Stimulated activated CD4-positive, alpha-beta T cell treated with anti-CD3 and anti-CD28 coated beads, Interleukin-4, amount 100 ng/mL, for 1 hour (primary cell): Measurements from ENCODE around the gene VPS35L.

Experiments used
- DNase-seq: peaks from one replicate; pipeline ENCODE4 v3.0.0-alpha.2; 2020

Gene VPS35L, protein sequence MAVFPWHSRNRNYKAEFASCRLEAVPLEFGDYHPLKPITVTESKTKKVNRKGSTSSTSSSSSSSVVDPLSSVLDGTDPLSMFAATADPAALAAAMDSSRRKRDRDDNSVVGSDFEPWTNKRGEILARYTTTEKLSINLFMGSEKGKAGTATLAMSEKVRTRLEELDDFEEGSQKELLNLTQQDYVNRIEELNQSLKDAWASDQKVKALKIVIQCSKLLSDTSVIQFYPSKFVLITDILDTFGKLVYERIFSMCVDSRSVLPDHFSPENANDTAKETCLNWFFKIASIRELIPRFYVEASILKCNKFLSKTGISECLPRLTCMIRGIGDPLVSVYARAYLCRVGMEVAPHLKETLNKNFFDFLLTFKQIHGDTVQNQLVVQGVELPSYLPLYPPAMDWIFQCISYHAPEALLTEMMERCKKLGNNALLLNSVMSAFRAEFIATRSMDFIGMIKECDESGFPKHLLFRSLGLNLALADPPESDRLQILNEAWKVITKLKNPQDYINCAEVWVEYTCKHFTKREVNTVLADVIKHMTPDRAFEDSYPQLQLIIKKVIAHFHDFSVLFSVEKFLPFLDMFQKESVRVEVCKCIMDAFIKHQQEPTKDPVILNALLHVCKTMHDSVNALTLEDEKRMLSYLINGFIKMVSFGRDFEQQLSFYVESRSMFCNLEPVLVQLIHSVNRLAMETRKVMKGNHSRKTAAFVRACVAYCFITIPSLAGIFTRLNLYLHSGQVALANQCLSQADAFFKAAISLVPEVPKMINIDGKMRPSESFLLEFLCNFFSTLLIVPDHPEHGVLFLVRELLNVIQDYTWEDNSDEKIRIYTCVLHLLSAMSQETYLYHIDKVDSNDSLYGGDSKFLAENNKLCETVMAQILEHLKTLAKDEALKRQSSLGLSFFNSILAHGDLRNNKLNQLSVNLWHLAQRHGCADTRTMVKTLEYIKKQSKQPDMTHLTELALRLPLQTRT

DNA sequence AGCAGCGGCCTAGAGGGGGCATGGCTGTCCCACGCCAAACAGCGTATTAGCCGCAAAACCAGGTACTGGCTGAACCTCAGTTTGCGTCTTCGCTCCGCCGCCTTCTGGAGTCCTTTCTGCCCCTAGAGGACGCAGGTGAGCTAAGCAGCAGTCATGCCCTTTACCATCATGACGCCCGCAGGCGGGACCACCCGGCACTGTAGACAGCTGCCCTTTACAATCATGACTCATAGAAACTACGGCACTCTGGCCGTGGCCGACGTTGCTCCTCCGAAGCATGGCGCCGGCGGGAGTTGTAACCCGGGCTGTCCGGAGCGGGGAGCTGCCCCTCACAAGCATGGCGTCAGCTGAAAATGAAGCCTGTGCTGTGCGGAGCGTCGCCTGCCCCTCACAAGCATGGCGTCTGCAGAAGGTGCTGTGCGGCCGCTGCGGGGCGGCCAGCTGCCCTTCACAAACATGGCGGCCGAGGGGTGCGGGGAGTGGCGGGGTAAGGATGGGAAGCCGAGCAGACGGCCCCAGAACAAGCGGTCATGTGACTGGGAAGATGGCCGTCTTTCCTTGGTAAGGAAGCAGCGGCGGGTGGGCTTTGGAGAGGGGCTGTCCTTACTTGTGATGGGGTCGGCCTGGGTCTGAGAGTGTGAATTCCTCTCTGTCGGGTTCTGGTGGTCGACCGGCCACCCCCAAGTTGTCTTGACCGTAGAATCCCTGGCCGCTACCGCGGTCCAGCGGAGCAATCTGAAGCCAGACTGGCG, at the start of gene VPS35L:
Gene VPS35L, plus strand, starts transcription at position 518 of the 752 bp plus-strand sequence. Its CDS starts 27 bp downstream, at position 545.
- DNase-seq: peak; percentile 97

DNA sequence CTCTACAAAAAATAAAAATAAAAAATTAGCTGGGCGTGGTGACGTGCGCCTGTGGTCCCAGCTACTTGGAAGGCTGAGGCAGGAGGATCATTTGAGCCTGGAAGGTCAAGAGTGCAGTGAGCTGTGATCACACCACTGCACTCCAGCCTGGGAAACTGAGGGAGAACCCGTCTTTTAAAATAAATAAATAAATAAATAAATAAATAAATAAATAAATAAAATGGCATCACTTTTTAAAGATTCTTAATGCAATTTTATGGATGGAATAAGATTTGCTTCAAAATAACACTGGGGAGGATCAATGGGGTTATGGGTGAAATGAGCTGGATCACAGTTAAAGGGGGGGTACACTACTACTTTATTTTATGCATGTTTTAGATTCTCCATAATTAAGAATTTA, 48.5 kb upstream of the VPS35L start:
- no peak for DNase-seq

DNA sequence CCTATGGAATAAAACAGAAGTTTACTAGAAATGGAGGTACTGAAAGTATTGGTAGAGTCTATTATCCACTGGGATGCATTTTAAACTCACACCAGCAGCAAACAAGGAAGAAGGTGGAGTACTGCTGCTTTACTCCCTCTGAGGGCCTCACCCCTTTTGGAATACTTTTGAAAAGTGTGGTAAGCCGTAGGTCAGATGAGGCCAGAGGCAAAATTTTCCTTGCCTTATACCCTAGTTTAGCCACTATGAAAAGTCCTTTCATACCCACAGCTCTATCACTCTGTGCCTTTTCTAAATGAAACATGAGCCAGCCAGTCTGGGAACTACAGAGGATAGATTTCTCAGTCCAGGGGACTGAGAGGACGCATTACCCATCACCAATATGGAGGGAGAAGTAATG, 47.6 kb upstream of the VPS35L start:
- no peak for DNase-seq

DNA sequence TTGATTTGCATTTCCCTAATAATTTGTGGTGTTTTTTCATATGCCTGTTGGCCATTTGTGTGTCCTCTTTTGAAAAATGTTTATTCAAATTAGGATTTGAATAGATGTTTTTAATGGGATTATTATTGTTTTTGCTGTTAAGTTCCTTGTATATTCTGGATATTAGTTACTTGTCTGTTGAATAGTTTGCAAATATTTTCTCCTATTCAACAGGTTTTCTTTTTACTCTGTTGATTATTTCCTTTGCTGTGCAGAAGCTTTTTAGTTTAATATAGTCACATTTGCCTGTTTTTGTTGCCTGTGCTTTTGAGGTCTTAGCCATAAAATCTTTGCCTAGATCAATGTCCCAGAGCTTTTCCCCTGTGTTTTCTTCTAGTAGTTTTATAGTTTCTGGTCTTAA, 43.2 kb upstream of the VPS35L start:
- DNase-seq: no peak

DNA sequence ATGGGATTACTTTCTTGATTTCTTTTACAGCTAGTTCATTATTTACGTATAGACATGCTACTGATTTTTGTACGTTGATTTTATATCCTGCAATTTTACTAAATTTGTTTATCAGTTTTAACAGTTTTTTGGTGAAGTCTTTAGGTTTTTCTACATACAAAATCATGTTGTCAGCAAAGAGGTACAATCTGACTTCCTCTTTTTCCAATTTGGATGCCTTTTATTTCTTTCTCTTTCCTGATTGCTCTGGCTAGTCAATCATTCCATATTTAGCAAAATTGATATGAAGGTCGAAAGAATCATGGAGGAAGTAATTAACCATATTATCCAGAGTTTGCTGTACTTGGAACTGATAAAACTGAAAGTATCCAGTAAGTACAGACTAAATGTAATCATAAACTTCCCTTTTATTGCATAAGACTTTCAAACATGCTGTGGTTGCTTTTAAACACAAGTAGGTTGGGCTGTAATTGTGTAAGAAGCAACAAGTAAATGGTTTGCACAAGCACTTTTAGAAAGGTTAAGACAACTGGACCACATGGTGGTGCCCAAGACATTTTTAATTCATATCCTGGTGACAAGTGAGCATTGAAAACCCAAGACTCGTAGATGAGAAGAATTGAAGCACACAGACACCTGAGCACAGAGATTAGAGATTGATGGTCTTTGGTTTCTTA, 42.0 kb upstream of the VPS35L start:
- DNase-seq: no peak

DNA sequence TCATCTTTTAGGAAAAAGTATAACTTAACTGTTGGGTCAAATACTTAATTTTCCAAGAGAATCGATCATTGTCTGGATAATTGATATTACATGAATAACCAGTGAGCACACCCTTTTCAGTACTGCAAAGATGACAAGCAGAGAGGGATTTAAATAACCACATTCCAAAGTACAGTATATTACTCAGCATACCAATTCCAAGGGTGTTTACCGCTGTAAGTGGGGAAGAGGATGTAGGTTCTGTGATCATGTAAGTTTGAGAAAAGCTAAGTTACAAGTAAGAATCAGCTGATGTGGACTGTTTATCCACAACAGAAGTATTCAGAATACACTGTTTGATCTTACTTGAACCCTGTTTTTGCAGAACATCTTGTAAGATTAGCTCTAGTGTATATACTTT, 39.7 kb upstream of the VPS35L start:
- DNase-seq: no peak

DNA sequence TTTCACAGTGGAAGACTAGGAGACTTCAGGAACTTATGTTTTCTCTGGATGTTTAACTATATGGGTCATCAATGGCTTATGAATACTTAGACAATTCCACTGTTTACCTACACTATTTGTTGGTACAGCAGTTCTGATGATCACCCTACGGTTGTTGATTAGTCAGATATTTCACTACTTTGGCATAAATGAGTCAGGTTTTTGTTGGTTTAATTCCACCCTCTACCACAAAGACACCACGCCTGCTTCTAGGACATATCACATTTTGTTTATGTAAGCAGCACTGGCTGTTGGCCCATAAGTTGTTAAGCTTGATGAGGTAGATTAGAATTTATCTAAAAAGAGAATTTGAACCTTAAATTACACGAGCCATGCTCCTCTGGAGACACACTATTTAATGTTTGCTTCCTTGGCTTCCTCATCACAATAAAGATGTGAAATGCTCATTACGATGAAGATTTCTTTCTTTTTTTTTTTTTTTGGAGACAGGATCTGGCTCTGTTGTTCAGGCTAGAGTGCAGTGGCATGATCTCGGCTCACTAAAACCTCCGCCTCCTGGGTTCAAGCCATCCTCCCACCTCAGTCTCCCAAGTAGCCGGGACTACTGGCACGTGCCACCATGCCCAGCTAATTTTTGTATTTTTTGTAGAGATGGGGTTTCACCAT, 37.9 kb upstream of the VPS35L start:
- DNase-seq: no peak

DNA sequence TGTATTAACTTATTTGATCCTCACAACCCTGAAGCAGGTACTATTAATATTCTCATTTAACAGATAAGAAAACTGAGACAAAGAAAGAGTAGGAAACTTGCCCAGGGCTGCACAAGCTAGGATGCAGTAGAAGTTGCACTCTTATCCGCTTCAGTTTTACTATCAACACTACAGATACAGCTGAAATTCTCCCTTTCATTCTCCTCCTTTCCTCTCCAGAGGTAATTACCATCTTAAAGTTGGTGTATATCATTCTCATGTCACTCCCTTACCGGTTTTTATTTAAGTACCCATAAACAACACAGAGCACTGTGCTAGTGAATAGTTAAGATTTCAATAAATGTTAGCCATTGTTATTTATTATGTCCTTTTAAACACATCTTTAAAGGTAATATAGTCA, 37.1 kb upstream of the VPS35L start:
- no peak for DNase-seq

DNA sequence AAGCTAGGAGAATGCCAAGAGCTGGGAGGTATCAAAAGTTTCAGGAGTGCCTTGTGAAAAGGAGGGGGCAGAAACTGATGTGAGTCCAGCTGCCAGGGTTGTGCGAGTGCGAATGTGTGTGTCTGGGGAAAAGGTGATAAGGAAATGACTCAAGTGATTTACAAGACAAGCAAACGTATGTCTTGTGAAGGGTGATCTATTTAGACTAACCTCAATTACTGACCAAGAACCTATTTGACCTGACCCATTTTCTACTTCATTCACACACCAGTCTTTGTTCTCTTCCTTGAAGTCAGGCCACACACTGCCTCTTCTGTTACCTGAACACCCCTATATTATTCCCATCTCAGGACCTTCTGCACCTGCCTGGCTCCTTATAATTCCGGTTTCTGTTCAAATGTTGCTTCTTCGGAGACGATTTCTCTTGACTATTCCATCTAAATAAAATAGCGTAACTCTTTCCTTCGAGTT, 34.6 kb upstream of the VPS35L start:
- DNase-seq: no peak

DNA sequence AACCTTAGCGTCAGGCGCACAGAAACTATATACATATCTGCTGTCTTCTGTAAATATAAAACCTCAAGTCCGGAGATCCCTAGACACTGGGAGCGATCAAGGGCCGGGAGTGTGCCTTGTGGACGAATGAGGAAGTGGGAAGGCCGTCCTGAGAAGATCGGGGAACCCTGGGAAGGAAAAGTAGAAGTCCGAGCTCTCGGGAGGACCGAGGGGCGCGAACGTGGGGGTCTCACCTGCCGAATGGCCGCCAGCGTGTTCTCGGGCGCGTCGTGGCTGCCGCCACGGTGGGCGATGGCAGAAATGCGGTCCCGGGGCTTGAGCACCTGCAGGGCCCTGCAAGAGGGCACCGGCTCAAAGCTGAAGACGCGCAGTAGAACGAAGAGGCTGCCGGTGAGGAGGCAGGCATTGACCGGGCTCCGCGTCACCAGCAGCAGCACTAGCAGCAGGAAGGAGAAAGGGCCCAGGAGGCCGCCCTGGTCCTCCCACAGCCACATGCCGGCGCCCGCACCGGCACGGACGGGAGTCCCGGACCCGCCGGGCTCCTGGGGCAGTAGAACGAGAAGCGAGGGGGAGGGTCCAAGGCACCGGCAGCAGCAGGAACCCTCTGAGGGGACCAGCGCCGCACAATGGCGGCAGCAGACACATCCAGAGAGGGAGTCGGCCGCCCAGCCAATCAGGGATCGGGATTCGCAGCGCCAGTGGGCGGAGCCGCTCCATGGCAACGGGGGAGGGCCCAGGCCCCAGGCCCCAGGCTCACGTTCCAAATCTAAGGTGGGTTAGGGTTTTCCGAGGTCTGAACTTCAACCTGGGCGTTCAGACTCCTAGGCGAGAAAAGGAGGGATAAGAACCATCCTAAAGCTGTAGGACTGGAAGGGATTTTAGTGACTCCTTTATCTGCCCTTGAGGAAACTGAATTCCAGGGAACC, 33.8 kb upstream of the VPS35L start, which contains the start of gene GDE1:
Gene GDE1, minus strand, starts transcription at position 628 of the 926 bp plus-strand sequence. Its CDS starts 134 bp downstream, at position 494.
- peak; percentile 97 for DNase-seq

DNA sequence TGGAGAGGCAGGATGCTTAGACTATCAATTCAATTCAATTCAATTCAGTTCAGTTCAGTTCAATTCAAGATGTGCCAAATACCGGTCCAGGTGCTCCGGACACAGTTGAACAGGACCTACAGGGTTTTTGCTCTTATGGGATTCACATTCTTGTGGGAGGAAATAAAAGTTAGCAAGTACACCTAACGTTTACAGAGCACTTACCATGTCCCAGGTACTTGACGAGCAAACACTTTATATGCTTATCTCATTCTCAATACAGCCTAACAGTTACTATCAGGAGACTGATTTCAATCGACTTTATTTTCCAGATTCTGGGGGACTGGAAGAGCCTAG, 33.1 kb upstream of the VPS35L start:
- DNase-seq: no peak

DNA sequence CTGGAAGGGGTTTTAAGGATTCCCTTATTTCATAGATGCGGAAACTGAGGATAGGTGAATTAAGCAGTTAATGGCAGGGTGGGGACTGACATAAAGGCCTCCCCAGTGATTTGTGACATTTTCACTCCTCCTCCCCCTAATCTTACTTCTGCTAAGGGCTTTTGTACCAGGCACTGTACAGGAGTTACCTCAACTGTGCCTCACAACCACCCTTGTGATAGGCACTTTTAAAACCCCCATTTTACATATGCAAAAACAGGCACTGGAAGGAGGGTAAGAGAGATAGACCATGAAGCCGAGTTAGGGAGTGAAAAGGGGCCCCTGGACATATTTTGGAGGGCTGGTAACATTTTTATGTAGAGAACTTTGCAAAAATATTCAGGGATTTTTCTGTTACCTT, 32.7 kb upstream of the VPS35L start:
- no peak for DNase-seq

DNA sequence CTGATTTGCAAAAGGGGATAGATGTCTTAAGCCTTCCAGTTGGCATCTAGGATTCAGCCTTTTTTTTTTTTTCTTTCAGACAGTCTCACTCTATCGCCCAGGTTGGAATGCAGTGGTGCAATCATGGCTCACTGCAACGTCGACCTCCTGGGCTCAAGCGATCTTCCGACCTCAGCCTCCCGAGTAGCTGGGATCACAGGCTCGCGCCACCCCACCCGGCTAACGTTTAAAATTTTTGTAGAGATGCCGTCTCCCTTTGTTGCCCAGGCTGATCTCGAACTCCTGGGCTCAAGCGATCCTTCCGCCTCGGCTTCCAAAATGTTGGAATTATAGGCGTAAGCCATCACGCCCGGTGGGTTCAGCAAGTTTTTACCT, 32.3 kb upstream of the VPS35L start:
- no peak for DNase-seq

DNA sequence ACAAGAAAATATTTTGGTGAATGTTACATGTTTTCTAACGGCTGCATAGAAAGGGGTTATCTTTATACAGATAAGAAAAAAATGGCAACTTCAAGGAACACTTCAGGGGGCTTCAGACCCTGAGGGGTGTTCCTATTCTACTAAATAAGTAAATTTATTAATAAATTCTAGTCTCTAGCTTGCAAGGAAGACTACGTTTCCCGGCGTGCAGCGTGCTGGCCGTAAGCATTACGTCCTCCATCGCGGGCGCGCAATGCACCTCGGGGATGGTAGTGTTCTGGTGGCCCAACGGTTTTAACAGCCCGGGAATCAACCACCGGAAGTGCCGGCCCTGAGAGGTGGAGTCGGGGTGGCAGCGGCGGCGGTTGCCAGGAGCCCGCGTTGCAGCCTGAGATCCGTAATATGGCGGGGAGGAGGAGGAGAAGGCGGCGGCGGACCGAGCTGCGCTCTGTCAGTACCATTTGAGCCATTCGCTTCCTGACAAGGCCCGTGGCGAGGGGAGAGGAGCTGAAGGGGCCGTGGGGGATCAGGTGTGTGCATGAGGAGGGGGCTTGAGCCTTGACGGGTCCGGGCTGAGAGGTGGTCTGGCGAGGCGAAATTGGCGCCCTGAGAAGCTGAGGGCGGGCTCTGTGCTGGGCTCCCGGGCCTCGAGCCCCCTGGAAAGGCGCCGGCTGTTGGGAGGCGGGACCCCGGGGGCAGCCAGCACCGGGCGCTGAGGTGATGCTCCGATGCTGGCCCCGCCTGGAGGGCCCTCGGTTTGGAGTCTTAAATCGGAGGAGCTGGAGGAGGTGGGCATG, 31.7 kb upstream of the VPS35L start, which contains the start of gene CCP110:
Gene CCP110, plus strand, starts transcription at position 384 of the 797 bp plus-strand sequence. CDS start 3,940 bp downstream, outside the sequence.
- peak; percentile 94 for DNase-seq

DNA sequence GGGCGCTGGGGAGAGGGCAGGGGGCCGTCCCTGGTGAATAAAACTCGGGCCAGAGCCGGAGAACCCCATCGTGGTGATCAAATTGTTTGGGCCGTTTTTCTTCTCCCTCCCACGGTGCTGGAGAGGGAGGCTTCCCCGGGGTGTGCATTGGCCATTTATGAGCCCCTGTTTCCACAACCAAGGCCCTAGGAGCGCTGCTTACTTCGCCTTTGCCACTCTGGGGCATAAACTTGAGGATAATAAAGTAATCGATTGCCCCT, 31.2 kb upstream of the VPS35L start:
- DNase-seq: no peak

DNA sequence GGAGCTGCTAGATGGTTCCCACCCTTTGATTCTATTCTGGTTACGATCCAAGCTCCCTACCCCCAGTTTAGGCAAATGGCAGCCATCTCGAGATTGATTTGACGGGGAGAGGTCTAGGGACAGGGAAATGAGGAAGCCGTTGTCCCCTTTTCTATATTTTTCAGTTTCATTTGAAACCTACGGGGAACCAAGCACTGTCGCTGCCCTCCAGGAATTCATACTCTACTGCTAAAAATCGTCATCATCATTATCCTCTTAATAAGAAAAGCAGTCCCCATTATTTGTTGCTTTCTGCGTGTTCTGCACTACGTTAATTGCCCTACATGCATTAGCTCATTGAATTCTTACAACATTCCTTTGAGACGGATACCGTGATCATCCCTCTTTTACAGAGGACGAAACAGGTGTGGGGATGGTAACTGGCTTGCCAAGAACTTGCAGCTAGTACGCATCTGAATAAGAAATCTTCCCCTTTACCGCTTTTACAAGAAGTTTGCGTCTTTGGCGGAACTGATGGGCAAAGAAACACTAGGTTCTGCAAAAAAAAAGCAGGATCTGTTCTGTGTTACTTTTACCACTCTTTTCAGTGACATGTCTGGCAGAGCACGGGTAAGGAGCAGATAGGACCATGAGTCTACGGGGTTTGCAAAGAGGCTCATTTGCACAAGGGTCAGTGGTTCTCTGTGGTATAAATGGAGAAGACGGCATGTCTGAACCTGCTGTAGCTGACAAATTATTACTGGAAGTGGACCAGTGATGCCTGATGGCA, 30.7 kb upstream of the VPS35L start:
- no peak for DNase-seq

DNA sequence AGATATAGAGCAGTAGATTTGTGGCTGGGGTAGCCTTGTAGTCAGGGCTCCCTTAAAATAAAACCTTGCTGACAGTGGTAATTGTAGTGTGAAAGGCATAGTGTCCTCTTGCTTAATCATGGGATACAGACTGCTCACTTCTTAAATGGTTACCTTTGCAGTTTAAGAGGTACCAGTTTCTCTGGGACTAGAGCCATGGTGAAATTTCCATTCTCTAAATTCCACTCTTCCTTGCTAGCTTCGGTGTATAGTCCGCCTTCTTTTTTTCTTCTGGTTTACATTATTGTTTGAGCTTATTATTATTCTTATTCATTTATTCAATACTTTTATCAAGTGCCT, 30.1 kb upstream of the VPS35L start:
- no peak for DNase-seq

DNA sequence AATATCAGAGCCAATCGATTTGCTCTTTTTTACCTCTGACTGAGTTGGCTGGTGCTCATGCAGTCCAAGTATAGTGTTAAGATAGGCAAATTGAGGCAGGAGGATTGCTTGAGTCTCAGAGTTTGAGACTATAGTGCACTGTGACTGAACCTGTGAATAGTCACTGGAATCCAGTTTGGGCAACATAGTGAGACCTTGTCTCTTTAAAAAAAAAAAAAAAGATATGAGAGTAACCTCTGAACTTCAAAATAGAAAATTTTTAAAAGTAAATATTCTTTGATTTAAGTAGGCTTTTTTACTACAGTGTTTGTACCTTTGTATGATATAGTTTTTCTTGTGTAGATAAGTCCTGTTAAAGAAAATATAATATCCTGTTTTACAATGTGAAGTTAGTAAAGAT, 28.3 kb upstream of the VPS35L start:
- no peak for DNase-seq

DNA sequence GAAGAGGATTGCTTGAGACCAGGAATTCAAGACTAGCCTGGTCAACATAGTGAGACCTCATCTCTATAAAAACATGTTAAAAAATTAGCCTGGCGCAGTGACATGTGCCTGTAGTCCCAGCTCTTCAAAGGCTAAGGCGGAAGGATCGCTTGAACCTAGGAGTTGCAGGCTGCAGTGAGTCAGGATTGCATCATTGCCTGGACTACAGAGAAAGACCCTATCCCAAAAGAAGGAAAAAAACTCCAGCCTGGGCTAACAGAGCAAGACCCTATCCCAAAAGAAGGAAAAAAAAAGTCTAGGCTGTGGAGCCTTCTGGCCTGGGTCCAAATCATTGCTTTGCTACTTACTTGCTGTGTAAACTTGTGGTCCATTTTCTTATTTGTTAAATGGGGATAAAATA, 26.8 kb upstream of the VPS35L start:
- DNase-seq: no peak
